HEK293 (cell line): ENCODE data around the gene NHERF2.

ENCODE experiments used
- CTCF ChIA-PET: fragments of 350-600 bp; formaldehyde crosslinking; extraction: SDS; loops from one replicate; lab custom pipeline; 2021; ENCODE audit warnings: antibody characterized with exemption; lab: Yijun Ruan, JAX
- POLR2A ChIA-PET: fragments of 300-600 bp; formaldehyde crosslinking; extraction: SDS; loops from one replicate; lab custom pipeline; 2020; ENCODE audit warnings: antibody characterized with exemption, inconsistent platforms; lab: Yijun Ruan, JAX
- H3K27ac ChIP-seq: fragments of 200-500 bp; sonication (Bioruptor generic); 2 replicates; pipeline ENCODE4 v1.5.1; 2014; ENCODE audit warnings: low read depth, low read length, control low read depth, inconsistent platforms; ENCODE audit errors: extremely low read depth
- H3K36me3 ChIP-seq, 2 experiments: fragments of 200-500 bp in 1 of 2; sonication (Bioruptor generic) in 1 of 2; 1 replicate in 1 of 2; 2 replicates in 1 of 2; pipeline ENCODE4 v1.5.1; 2014 to 2017; ENCODE audit warnings: inconsistent platforms in 2 of 2, low read length in 2 of 2; ENCODE audit not compliant: control insufficient read depth in 2 of 2, insufficient read depth in 1 of 2
- H3K4me1 ChIP-seq: fragments of 200-500 bp; sonication (Bioruptor generic); 2 replicates; pipeline ENCODE4 v1.5.1; 2014; ENCODE audit warnings: mild to moderate bottlenecking, low read length, inconsistent platforms; ENCODE audit not compliant: control insufficient read depth, insufficient read depth
- H3K4me3 ChIP-seq: 2 replicates; pipeline ENCODE4 v1.5.1; 2011; ENCODE audit warnings: low read depth, mild to moderate bottlenecking, control low read depth, low read length, moderate library complexity
- H3K9me3 ChIP-seq: fragments of 200-500 bp; sonication (Bioruptor generic); 2 replicates; pipeline ENCODE4 v1.5.1; 2014; ENCODE audit warnings: low read depth, low read length, inconsistent platforms; ENCODE audit not compliant: control insufficient read depth, insufficient read depth
- FEZF1 ChIP-seq: fragments of 450-650 bp; formaldehyde crosslinking; IDR thresholded peaks from 2 replicates; pipeline ENCODE4 v1.5.1; 2016; ENCODE audit warnings: missing biosample characterization, missing genetic modification characterization
- GLIS1 ChIP-seq: fragments of 450-650 bp; formaldehyde crosslinking; IDR thresholded peaks from 2 replicates; pipeline ENCODE4 v1.5.1; 2016; ENCODE audit warnings: missing biosample characterization, missing genetic modification characterization
- IKZF3 ChIP-seq: fragments of 450-650 bp; IDR thresholded peaks from 2 replicates; pipeline ENCODE4 v1.5.0; 2018; ENCODE audit warnings: missing biosample characterization, mild to moderate bottlenecking, missing genetic modification characterization, moderate library complexity
- OSR2 ChIP-seq: fragments of 450-650 bp; formaldehyde crosslinking; IDR thresholded peaks from 2 replicates; pipeline ENCODE4 v1.5.1; 2016; ENCODE audit warnings: missing biosample characterization, missing genetic modification characterization
- SP2 ChIP-seq: fragments of 450-650 bp; formaldehyde crosslinking; IDR thresholded peaks from 2 replicates; pipeline ENCODE4 v1.5.1; 2016; ENCODE audit warnings: missing biosample characterization, missing genetic modification characterization
- WT1 ChIP-seq: fragments of 450-650 bp; formaldehyde crosslinking; IDR thresholded peaks from 2 replicates; pipeline ENCODE4 v1.5.1; 2016; ENCODE audit warnings: missing biosample characterization, missing genetic modification characterization
- ZBTB6 ChIP-seq: fragments of 450-650 bp; formaldehyde crosslinking; IDR thresholded peaks from 2 replicates; pipeline ENCODE4 v1.5.1; 2017; ENCODE audit warnings: missing biosample characterization, missing genetic modification characterization
- ZFP37 ChIP-seq: fragments of 450-650 bp; formaldehyde crosslinking; IDR thresholded peaks from 2 replicates; pipeline ENCODE4 v1.5.1; 2016; ENCODE audit warnings: missing biosample characterization, missing genetic modification characterization
- ZFP69B ChIP-seq: fragments of 450-650 bp; formaldehyde crosslinking; IDR thresholded peaks from 2 replicates; pipeline ENCODE4 v1.5.1; 2016; ENCODE audit warnings: missing biosample characterization, missing genetic modification characterization
- ZNF157 ChIP-seq: fragments of 450-650 bp; formaldehyde crosslinking; IDR thresholded peaks from 2 replicates; pipeline ENCODE4 v1.5.1; 2016; ENCODE audit warnings: missing biosample characterization, missing genetic modification characterization
- ZNF211 ChIP-seq: fragments of 450-650 bp; formaldehyde crosslinking; IDR thresholded peaks from 2 replicates; pipeline ENCODE4 v1.5.1; 2016; ENCODE audit warnings: low read depth, missing biosample characterization, missing genetic modification characterization
- ZNF26 ChIP-seq: fragments of 450-650 bp; formaldehyde crosslinking; IDR thresholded peaks from 2 replicates; pipeline ENCODE4 v1.5.1; 2016; ENCODE audit warnings: missing biosample characterization, missing genetic modification characterization
- ZNF266 ChIP-seq: fragments of 450-650 bp; formaldehyde crosslinking; IDR thresholded peaks from 2 replicates; pipeline ENCODE4 v1.5.1; 2016; ENCODE audit warnings: missing biosample characterization, missing genetic modification characterization, low read depth
- ZNF354C ChIP-seq: fragments of 450-650 bp; formaldehyde crosslinking; IDR thresholded peaks from 2 replicates; pipeline ENCODE4 v1.5.1; 2016; ENCODE audit warnings: missing biosample characterization, missing genetic modification characterization, low read depth, borderline replicate concordance
- ZNF366 ChIP-seq: fragments of 450-650 bp; formaldehyde crosslinking; conservative IDR thresholded peaks from 2 replicates; pipeline ENCODE4 v1.5.1; 2016; ENCODE audit warnings: missing biosample characterization, missing genetic modification characterization
- ZNF530 ChIP-seq: fragments of 450-650 bp; formaldehyde crosslinking; IDR thresholded peaks from 2 replicates; pipeline ENCODE4 v1.5.1; 2016; ENCODE audit warnings: low read depth, missing biosample characterization, missing genetic modification characterization
- ZNF549 ChIP-seq: fragments of 450-650 bp; IDR thresholded peaks from 2 replicates; pipeline ENCODE4 v1.5.1; 2018; ENCODE audit warnings: missing biosample characterization, missing genetic modification characterization, mild to moderate bottlenecking, inconsistent platforms, moderate library complexity
- ZNF645 ChIP-seq: fragments of 450-650 bp; formaldehyde crosslinking; IDR thresholded peaks from 2 replicates; pipeline ENCODE4; 2016; ENCODE audit warnings: missing biosample characterization, missing genetic modification characterization
- ZNF776 ChIP-seq: fragments of 450-650 bp; formaldehyde crosslinking; IDR thresholded peaks from 2 replicates; pipeline ENCODE4 v1.5.0; 2017; ENCODE audit warnings: missing biosample characterization, missing genetic modification characterization, borderline replicate concordance
- ZXDB ChIP-seq: fragments of 450-650 bp; formaldehyde crosslinking; IDR thresholded peaks from 2 replicates; pipeline ENCODE4 v1.5.1; 2016; ENCODE audit warnings: missing biosample characterization, missing genetic modification characterization
- TF ChIP-seq, protein P1 (sequence below): fragments of 450-650 bp; formaldehyde crosslinking; optimal IDR thresholded peaks from 2 replicates; pipeline ENCODE3; 2016; ENCODE audit warnings: missing biosample characterization, mild to moderate bottlenecking, missing genetic modification characterization
- TF ChIP-seq, protein P2 (sequence below): fragments of 450-650 bp; formaldehyde crosslinking; IDR thresholded peaks from 2 replicates; pipeline ENCODE4 v1.5.1; 2017; ENCODE audit warnings: missing biosample characterization, missing genetic modification characterization
- TF ChIP-seq, protein P3 (sequence below): fragments of 450-650 bp; formaldehyde crosslinking; IDR thresholded peaks from 2 replicates; pipeline ENCODE4 v1.5.1; 2016; ENCODE audit warnings: missing biosample characterization, missing genetic modification characterization, low read depth
- TF ChIP-seq, protein P4 (sequence below): fragments of 450-650 bp; formaldehyde crosslinking; IDR thresholded peaks from 2 replicates; pipeline ENCODE4 v1.5.1; 2017; ENCODE audit warnings: missing biosample characterization, missing genetic modification characterization

Gene NHERF2

GRCh38 chr16:2032285-2033056, 5.8 kb downstream of the NHERF2 start (continued):
- TF ChIP-seq ZNF354C = no peak

DNA sequence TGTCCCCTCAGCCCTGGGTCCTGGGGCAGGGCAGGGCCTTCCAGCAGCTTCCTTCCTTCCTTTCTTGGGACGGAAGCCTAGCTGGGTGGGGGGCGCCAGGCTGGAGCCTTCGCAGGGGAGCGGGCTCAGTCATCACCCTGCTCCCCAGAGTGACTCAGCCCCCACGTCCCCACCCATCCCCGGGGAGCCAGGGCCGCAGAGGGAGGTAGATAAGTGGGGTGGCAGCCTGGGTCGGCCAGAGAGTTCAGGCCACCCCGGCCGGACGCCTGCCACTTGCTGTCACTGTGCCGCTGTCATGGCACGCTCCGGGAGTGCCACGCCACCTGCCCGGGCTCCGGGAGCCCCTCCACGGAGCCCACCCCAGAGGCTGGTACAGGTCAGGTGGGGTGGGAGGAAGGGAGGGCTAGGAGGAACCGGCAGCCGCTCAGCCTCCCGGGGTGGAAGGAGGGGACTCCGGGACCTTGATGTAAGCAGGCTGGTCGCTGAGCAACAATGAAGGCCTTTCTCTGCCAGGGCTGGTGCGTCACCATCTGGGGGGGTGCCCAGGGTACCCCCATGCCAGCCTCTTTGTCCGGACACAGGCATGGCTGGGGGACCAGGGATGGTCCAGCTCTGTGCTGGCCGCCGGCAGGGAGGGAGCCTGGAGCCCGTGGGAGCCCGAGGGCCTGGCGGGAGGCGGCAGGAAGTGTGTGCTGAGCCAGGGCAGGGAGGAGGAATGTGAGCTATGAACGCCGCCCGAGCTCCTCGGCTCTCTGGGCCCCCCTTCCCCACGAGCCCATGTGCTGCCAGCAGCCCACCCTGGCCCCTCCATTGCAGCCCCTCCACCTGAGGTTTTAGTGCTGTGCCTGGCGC, 6.6 kb downstream of the NHERF2 start:
- H3K4me1 ChIP-seq = peaks cover 4% of the 10 kb centered on the region; the same call in 1 of the 2 replicates
- H3K9me3 ChIP-seq = no peaks in the 10 kb centered on the region
- H3K4me3 ChIP-seq = no peak overlapping the region
- H3K36me3 ChIP-seq = peaks cover 0 to 16% of the 10 kb centered on the region in 2 experiments; a peak in 1 of 3 replicates
- ChIA-PET POLR2A (interaction anchor here (0.6 to 2.6 kb wide), 3 partner anchors 11 to 122 kb away, joined by 3 to 16 read pairs (median 5); partner anchors contain the start of genes NTHL1, TRAF7 and TSC2), CTCF (interaction anchor here (1.0 kb wide), 2 partner anchors 104 to 107 kb away, joined by 3 read pairs; no protein-coding TSS in a partner anchor)
- H3K27ac ChIP-seq = no peak overlapping the region
- TF ChIP-seq, protein P1, sequence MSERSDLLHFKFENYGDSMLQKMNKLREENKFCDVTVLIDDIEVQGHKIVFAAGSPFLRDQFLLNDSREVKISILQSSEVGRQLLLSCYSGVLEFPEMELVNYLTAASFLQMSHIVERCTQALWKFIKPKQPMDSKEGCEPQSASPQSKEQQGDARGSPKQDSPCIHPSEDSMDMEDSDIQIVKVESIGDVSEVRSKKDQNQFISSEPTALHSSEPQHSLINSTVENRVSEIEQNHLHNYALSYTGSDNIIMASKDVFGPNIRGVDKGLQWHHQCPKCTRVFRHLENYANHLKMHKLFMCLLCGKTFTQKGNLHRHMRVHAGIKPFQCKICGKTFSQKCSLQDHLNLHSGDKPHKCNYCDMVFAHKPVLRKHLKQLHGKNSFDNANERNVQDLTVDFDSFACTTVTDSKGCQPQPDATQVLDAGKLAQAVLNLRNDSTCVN (tag by site-specific recombination) = no peak
- TF ChIP-seq ZFP37 (tag by site-specific recombination) (no peak), ZFP69B (tag by site-specific recombination) (no peak), ZNF776 (tag by site-specific recombination) (no peak), GLIS1 (tag by site-specific recombination) (peak; percentile 54), FEZF1 (tag by site-specific recombination) (peak; percentile 19; the same call in 1 of the 2 replicates), ZNF645 (no peak), IKZF3 (tag by site-specific recombination) (no peak), ZNF266 (tag by site-specific recombination) (no peak), ZNF549 (no peak), ZNF530 (tag by site-specific recombination) (no peak), ZNF26 (tag by site-specific recombination) (no peak), OSR2 (tag by site-specific recombination) (no peak), ZNF157 (tag by site-specific recombination) (no peak), ZBTB6 (tag by site-specific recombination) (peak; percentile 62; the same call in 1 of the 2 replicates), ZXDB (no peak), SP2 (tag by site-specific recombination) (0 out of 2 replicates have a peak, but pooled peaks have one; percentile 34), ZNF366 (tag by site-specific recombination) (no peak), WT1 (tag by site-specific recombination) (peak; percentile 54), ZNF211 (tag by site-specific recombination) (no peak)
- TF ChIP-seq, protein P2, sequence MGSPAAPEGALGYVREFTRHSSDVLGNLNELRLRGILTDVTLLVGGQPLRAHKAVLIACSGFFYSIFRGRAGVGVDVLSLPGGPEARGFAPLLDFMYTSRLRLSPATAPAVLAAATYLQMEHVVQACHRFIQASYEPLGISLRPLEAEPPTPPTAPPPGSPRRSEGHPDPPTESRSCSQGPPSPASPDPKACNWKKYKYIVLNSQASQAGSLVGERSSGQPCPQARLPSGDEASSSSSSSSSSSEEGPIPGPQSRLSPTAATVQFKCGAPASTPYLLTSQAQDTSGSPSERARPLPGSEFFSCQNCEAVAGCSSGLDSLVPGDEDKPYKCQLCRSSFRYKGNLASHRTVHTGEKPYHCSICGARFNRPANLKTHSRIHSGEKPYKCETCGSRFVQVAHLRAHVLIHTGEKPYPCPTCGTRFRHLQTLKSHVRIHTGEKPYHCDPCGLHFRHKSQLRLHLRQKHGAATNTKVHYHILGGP = no peak
- TF ChIP-seq, protein P3, sequence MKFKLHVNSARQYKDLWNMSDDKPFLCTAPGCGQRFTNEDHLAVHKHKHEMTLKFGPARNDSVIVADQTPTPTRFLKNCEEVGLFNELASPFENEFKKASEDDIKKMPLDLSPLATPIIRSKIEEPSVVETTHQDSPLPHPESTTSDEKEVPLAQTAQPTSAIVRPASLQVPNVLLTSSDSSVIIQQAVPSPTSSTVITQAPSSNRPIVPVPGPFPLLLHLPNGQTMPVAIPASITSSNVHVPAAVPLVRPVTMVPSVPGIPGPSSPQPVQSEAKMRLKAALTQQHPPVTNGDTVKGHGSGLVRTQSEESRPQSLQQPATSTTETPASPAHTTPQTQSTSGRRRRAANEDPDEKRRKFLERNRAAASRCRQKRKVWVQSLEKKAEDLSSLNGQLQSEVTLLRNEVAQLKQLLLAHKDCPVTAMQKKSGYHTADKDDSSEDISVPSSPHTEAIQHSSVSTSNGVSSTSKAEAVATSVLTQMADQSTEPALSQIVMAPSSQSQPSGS (tag by site-specific recombination) = no peak
- TF ChIP-seq, protein P4, sequence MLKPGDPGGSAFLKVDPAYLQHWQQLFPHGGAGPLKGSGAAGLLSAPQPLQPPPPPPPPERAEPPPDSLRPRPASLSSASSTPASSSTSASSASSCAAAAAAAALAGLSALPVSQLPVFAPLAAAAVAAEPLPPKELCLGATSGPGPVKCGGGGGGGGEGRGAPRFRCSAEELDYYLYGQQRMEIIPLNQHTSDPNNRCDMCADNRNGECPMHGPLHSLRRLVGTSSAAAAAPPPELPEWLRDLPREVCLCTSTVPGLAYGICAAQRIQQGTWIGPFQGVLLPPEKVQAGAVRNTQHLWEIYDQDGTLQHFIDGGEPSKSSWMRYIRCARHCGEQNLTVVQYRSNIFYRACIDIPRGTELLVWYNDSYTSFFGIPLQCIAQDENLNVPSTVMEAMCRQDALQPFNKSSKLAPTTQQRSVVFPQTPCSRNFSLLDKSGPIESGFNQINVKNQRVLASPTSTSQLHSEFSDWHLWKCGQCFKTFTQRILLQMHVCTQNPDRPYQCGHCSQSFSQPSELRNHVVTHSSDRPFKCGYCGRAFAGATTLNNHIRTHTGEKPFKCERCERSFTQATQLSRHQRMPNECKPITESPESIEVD = no peak
